CMK (cell line): ENCODE data around the gene ADAMTSL4.

Experiments used
- DNase-seq: peaks from one replicate; pipeline ENCODE4 v3.0.0-alpha.2; 2010; ENCODE audit warnings: low read depth

Gene ADAMTSL4

DNA sequence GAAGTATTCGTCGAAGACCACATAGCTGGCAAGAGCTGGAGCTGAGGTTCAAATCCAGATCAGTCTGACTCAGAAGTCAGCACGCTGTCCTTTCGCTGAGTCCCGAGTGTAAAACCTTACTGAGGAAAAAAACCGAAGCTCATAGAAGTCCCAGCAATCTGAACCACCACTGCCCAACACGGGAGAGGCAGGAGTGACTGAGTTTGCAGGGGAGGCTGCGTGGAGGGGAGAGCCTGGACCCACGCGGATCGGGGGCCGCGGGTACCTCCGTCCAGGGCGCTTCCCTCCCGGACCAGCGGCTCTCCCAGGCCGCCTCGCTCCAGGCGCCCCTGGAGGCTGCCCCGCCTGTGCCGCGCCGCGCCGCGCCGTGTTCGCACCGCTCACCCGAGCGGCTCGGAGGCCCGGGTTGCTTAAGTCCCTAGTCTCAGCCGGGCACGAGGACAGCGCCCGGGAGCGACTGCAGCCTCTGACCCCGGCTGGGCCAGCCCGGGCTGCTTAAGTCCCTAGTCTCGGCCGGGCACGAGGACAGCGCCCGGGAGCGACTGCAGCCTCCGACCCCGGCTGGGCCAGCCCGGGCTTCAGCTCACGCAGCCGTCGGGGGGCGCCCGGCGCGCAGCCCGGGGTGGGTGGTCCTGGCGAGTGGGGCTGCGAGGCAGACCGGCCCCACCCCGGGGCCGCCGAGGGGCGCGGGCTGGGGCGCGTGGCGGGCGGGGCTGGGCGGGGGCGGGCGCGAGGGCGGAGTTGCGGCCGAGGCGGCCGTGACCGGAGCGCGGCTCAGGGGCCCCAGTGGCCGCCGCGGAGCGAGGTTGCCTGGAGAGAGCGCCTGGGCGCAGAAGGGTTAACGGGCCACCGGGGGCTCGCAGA is at the start of gene ADAMTSL4:
Gene ADAMTSL4 (plus strand): TSS at position 777 of the 864 bp plus-strand sequence. CDS start 2,881 bp downstream, outside the sequence.
- DNase-seq, result no peak

DNA sequence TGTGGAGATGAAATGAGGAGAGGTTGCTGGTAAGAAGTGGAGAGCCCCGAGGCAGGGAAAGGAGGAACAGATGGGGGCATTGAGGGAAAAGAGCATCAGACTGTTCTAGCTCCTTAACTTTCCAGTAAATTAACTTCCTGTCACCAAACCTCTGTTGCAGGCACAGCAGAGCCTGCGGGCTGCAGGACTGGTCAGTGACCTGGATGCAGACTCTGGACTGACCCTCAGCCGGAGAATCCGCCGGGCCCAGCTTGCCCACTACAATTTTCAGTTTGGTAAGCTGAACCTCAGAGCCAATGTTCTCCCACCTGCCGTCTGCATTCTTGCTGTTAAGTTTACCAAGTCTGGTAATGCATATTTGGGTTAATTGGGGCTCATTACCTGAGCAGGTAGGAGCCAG is 43.8 kb upstream of the ADAMTSL4 start:
- DNase-seq, result no peak

DNA sequence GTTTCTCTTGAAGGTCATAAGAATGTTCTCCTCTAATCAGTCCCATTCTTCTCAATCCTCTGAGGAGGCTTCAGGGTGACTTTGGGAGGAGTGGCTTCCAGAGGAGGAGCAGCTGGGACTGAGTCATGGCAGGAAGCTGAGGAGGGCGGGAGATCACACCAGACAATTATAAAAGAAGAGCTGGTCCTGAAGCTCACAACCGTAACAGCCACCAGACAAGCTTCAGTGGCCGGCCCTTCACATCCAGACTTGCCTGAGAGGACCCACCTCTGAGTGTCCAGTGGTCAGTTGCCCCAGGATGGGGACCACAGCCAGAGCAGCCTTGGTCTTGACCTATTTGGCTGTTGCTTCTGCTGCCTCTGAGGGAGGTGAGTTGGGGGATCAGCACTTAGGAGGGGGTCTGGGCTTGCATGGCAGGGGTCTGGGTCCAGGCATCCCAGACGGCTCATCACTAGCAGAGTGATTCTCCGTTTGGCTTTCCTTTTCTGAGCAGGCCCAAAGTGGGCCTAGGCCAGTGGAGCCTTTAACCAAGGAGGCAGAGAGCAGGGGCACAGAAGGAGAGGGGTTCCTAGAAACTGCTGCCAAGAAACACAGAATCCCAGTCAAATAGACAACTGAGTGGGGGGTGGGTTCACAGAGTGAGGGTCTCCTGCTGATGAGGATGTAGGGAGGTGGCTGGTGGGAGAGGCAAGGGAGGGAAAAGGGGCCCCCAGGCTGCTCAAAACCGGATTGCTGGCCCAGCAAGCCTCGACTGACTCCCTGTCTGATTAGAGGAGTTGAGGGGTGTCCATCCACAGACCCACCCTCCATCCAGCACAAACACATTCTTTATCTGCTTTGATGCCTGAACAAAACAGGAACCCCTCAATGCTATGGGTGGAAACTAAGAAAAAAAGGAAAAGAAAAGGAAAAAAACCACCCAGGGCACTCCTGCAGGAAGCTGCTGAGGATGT is 41.0 kb upstream of the ADAMTSL4 start, which contains the start of gene ECM1:
Gene ECM1 (plus strand): TSS at position 198 of the 953 bp plus-strand sequence. CDS start 101 bp downstream, at position 299.
- DNase-seq, result no peak

DNA sequence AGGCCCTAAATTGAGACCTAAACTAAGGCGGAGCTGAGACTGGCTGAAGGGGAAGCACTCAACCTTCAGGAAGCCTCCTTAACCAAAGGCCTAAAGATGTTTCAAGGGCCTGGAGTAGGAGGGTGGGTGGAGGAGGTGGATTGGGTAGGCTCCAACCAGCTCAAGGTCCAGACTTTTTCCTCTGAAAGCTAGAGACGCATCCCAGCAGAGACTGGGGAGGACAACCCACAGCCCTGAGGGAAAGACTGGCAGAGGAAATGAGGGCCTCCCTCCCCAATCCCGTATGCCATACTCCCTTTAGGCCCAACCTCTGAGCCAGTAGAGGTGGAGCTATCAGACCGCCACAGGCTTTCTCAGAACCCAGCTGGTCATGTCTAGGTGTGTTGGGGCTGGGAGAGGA is 40.2 kb upstream of the ADAMTSL4 start:
- no peak for DNase-seq

DNA sequence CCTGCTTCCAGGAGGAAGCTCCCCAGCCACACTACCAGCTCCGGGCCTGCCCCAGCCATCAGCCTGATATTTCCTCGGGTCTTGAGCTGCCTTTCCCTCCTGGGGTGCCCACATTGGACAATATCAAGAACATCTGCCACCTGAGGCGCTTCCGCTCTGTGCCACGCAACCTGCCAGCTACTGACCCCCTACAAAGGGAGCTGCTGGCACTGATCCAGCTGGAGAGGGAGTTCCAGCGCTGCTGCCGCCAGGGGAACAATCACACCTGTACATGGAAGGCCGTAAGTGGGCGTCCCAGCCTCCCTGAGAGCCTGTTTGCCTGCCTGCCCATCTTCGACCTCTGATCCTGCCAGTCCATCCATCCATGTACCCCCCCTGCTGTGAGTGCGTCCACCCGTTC is 37.7 kb upstream of the ADAMTSL4 start:
- DNase-seq, result no peak

DNA sequence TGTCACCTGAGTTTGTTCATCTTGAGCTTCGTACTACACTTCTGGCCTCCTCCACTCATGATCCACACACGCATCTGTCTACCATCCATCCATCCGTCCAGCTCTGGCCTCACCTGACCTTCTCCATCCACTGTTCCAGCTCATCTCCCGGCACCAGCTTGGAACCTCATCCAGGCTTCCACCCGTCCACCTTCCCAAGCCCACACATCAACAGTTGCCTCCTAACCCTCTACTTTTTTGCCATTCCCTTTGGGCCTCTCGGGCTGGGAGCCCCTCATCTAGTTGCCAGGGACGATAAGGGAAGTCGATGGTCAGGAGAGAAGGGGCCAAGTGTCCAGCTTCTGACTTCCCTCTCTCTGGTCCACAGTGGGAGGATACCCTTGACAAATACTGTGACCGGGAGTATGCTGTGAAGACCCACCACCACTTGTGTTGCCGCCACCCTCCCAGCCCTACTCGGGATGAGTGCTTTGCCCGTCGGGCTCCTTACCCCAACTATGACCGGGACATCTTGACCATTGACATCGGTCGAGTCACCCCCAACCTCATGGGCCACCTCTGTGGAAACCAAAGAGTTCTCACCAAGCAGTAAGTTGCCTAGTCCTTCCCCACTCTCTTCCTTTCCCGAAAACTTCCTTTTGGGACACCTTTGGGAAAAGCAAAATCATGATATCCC is 37.1 kb upstream of the ADAMTSL4 start:
- DNase-seq, result no peak

DNA sequence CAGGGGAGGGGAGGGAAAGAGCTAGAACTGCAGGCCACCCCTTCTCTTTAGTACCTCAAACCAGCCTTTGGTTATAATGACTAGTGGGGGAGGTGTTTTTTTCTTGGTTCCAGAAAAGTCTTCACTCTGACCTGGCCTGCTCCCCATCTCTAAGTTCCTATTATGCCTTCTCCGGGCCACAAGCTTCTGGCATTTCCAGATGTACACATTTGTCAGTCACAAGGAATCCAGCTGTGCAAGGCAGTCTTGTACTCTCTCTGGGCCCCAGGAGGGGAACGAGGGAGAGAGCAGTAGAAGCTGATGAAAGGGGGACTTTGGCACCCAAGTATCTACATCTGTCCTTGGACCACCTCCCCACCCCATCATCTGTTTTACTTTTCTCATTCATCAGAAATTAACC is 36.4 kb upstream of the ADAMTSL4 start:
- DNase-seq, result no peak

DNA sequence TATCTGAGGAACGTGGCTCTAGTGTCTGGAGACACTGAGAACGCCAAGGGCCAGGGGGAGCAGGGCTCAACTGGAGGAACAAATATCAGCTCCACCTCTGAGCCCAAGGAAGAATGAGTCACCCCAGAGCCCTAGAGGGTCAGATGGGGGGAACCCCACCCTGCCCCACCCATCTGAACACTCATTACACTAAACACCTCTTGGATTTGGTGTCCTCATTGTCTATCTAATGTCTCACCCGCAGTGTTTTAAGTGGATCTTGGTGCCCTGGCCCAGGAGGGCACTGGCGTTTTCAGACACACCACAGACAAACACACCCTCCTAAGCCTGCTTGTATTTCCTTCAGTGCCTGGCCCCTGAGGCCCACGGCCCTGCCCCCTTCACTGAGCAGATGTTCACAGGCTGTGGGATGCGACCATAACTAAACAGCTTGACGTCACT is 35.8 kb upstream of the ADAMTSL4 start:
- no peak for DNase-seq

DNA sequence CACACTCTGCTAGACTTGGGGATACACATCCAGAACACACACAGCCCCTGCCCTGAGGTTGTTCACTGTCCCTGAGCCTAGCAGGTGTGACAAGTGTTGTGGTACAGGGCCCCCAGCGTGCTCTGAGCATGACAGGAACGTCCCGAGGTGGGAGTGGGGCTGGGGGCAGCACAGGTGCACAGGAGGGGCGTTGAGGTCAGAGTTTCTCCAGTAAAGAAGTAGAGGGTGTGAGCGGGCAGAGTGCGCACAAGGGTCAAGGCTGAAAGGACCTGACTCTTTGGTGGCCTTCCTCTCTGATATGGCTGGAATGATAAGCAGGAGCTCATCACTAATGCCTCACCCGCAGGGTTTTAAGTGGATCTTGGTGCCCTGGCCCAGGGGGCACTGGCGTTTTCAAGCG is 34.9 kb upstream of the ADAMTSL4 start:
- DNase-seq, result no peak

DNA sequence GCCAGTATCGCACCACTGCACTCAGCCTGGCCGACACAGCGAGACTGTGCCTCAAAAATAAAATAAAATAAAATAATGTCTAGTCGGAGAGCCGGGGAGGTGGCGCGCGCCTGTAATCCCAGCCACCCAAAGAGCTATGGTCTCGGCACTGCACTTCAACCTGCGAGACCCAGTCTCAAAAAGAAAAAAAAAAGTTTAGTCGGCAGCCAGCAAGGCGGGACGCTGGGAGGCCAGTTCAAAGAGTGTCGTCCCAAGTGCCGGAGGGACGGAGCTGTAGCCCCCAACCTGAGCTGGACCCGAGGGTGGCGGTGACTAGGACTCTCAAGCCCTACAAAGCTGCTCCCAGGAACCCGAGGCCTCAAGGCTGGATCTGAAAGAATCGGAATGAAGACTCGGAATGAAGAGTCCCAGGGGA is 34.3 kb upstream of the ADAMTSL4 start:
- no peak for DNase-seq

DNA sequence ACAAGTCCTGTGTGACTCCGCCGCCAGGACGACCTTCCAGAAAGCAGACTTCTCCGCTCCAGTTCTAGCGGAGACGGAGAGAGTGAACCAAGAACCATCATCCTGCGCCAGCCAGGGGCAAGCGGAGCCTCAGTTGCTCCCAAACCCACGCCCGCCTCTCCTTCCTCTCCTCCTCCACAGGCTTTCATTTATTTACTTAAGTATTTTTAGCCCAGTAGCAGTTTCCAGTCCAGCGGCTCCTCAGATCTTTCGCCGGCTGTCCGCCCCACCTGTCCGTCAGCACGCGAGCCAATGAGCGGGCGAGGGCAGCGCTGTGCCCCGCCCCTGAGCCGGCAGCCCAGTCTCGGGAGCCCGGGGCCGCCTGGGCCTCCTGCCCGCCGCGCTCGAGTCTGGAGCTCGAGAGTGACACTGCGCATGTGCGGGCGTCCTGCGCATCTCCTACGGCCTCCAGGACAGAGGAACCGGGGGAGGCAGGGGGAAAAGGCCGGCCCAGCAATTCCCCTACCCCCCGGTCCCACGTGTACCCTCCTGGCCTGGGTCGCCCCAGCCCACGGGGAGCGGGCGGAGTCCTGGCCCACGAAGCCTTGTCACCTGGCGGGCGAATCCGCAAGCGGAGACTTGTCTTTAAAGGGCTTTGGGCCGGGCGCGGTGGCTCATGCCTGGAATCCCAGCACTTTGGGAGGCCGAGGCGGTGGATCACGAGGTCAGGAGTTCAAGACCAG is 33.7 kb upstream of the ADAMTSL4 start, which contains the start of gene FALEC:
Gene FALEC (plus strand): TSS at position 425 of the 722 bp plus-strand sequence.
- peak; percentile 81 for DNase-seq

DNA sequence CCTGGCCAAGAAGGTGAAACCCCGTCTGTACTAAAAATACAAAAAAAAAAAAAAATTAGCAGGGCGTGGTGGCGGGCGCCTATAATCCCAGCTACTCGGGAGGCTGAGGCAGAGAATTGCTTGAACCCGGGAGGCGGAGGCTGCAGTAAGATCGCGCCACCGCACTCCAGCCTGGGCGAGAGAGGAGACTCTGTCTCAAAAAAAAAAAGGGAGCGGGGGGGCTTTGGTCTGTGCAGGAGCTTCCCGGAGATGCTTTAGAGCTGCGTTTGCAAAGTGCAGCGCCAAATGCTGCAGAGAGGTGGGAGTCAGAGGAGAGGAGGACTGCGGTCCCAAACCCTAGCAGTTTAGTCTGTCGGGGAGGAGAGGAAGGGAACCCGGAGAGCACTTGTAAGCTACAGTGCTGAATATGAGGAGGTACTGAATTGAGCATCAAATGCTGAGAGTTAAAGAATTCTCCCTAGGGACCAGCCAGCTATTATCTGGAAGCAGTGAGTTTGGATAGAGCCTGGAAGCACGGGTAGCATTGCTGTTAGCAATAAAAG is 33.1 kb upstream of the ADAMTSL4 start:
- DNase-seq, result no peak

DNA sequence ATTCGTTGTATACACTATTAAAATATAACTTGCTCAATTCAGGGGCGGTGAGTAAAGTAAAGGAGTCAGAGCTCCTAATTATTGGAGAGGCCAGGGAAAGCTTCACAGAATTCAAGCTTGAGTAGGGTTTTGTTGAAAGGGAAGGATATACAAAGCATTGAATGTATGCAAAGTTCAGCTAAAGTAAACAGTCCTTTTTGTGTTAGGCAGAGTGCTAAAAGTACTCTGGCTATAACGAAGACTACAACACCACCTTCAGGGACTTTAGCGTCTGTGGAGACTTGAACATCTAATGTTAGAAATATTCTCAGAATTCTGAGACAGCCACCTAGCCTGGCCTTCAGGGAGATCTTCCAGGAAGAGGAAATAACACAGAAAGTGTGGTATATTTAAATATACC is 32.6 kb upstream of the ADAMTSL4 start:
- DNase-seq, result no peak

DNA sequence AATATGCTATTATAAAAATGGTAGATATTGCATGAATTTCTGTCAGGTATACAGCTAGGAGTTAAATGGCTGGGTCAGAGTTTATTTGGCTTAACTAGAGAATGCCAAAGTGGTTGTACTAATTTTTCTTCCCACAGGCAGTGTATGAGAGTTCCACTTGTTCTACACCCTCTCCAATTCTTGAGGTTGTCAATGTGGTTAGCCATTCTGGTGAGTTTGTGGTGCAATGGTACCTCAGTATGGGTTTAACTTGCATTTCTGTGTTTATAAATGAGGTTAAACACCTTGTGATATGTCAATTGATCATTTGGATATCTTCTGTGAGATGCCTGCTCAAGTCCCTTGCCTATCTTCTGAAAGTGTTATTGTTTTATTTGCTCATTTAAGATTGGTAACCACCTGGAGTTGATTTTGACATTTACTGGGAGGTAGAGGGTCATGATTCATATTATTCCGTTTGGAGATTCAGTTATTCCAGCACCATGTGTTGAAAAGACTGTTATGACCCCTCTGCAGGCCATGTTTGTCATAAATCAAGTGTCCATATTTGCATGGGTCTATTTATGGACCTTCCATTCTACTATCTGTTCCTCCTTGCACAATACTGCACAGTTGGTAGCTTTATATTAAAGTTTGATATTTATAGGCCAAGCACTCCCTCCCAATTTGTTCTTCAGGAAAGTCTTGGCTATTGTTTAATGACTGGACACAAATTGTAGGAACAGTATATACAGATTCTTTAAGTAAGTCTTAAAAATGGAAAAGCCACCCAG is 27.8 kb upstream of the ADAMTSL4 start:
- DNase-seq, result no peak

DNA sequence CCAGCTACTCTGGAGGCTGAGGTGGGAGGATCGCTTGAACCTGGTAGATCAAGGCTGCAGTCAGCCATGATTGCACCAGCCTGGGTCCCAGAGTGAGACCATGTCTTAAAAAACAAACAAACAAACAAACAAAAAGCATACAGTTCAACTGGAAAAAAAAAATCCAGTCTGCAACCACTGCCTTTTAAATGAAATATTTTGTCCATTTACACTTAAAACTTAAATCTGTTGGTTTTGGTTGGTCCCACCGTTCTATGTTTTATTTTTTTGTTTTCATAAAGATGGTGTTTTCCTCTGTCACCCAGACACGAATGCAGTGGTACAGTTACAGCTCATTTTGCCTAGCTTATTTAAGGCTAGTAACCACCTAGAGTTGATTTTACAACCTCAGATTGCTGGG is 23.9 kb upstream of the ADAMTSL4 start:
- DNase-seq, result no peak

DNA sequence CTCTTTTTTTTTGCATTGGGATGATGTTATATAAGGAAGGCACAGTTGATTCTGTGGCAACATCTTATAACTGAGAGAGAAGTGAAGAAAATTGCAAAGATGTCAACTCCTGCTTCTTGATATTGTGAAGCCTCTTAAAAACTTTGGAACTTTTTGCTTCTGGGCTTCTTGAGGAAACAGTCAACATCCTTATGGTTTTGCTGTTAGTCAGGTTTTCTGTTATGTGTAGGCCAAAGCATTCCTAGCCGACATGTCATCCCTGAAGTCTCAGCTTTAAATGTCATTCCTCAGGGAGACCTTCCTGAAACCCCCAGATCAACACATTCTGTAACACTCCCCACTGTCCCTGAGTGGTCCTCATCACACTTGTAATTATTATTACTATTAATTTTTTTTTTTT is 21.0 kb upstream of the ADAMTSL4 start:
- no peak for DNase-seq

DNA sequence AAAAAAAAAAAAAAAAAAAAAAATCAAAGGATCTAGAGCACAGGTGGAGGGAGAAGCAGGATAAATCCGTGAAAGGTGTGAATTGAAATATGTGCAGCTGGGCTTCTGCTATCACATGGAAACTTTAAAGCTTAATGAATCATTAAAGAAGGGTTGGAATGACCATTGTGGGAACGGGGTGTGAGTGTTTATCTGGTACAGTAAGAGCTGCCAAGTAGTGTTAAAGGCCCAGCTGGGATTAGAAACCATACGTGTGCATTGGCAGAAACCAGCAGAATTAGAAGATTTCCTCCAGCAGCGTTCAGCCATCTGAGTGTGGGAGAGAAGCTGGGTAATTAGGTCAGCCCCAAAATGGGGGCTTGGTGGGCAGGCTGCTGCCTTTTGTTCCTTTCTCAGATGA is 20.2 kb upstream of the ADAMTSL4 start:
- no peak for DNase-seq

DNA sequence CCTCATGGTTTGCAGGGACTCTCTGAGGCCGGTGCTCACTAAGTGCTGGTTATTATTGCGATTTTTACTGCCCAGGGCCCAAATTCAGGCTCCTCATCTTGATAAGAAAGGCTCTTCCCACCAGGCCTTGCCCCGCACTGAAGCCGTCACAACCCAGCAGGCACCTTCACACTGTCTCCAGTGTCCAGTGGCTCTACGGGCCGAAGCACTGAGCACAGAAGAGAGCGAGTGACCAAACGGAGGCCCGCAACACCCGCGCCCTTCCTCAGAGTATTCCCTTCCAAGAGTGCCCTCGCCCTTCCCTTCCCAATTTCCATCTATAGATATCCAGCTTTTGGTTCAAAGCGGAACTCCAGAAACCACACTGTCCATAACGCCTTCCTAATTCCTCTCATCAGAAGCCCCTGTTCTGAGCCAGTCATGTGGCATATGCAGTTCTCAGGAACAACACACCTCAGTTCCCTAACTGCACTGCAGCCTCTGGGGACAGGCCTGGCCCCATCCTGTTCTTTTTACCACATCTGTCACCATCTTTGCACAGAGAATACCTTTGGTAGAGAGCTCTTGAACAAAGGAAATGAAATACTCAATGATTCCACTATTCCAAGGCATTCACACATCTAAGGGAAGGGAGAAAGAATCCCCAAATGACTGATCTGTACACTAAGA is 18.6 kb upstream of the ADAMTSL4 start:
- DNase-seq, result no peak

DNA sequence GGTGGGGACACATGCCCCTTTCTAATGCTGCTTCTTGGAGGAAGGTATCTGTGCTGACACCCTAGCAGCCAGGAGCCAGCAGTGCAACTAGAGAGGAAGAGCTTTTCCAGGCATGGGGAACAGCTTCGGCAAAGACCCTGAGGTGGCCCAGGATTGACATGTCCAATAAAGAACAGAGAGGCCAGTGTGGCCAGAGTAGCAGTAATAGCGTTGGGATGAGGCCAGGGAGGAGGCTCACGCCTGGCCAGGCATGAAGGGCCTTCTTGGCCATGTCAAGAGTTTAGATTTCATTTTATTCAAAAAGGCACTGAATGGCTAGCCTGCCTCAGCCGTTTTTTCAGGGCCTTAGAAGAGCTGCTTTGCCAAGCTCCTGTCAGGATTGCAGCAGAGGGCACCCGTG is 16.3 kb upstream of the ADAMTSL4 start:
- no peak for DNase-seq

DNA sequence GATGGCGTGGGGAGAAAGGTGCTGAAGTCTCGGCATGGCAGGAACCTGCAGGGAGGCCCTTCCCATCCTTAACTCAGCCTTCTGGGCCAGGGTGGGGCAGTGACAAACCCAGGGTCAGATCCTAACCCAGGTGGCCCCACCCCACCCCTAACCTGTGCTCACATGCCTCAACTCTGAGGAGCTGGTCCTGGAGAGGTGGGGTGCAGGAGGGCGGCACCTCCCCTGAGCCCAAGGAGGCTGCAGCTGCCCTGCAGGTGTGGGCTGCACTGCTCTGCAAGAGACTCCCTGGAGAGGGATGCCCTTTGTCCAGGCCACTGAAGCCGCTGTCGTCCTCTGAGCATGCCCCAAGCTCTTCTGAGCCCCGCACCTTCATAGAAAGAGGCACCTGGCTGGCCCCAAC is 15.2 kb upstream of the ADAMTSL4 start:
- DNase-seq, result no peak
